Calu3 (cell line): ENCODE data around the gene ADAMTSL2. TPM values are rescaled to one million over a fixed set of nuclear protein-coding genes. Genes with fewer than 3 reads are reported as not detected.

Experiments used
- BruUV-seq: library from RNA; stranded (reverse); fragments of 400-500 nt; replicated peaks from 2 replicates; lab custom pipeline; 2021; lab: Mats Ljungman, UMichigan
- CTCF ChIA-PET: fragments of 300-600 bp; sonication (Branson Sonifier 250); formaldehyde crosslinking; loops from one replicate; lab custom pipeline; 2022; ENCODE audit warnings: antibody characterized with exemption; lab: Charles Lee
- DNase-seq: peaks from one replicate; pipeline ENCODE4 v3.0.0; 2022
- H3K27ac Mint-ChIP-seq: one replicate; pipeline ENCODE4 v1.8.0; 2022; ENCODE audit warnings: mixed read lengths; ENCODE audit not compliant: unreplicated experiment
- H3K27me3 Mint-ChIP-seq: one replicate; pipeline ENCODE4 v1.8.0; 2022; ENCODE audit warnings: mixed read lengths; ENCODE audit not compliant: unreplicated experiment
- H3K36me3 Mint-ChIP-seq: one replicate; pipeline ENCODE4 v1.8.0; 2022; ENCODE audit warnings: mild to moderate bottlenecking, moderate library complexity, mixed read lengths; ENCODE audit not compliant: insufficient read depth, unreplicated experiment
- H3K4me1 Mint-ChIP-seq: one replicate; pipeline ENCODE4 v1.8.0; 2022; ENCODE audit warnings: mild to moderate bottlenecking, low read depth, mixed read lengths; ENCODE audit not compliant: unreplicated experiment
- H3K4me3 Mint-ChIP-seq: one replicate; pipeline ENCODE4 v1.8.0; 2022; ENCODE audit warnings: mild to moderate bottlenecking, low read depth, moderate library complexity, mixed read lengths; ENCODE audit not compliant: unreplicated experiment
- H3K9me3 Mint-ChIP-seq: one replicate; pipeline ENCODE4 v1.8.0; 2022; ENCODE audit warnings: low read depth, mixed read lengths; ENCODE audit not compliant: unreplicated experiment
- CTCF ChIP-seq: fragments of 200-600 bp; IDR thresholded peaks from one replicate; pipeline ENCODE4 v1.8.0; 2022; ENCODE audit warnings: antibody characterized with exemption; ENCODE audit not compliant: unreplicated experiment
- intact Hi-C: fragments of 100-400 bp; cut with micrococcal nuclease; formaldehyde crosslinking; loops from one replicate; pipeline ENCODE4 v1.10.0; 2022; ENCODE audit not compliant: unreplicated experiment
- total RNA-seq: library from RNA; stranded (reverse); gene quantifications from 2 replicates; pipeline ENCODE4 v1.2.3, GENCODE V29; 2022

Gene ADAMTSL2
- total RNA-seq, 1 experiment from 2014 or later, result 0.14 TPM

DNA sequence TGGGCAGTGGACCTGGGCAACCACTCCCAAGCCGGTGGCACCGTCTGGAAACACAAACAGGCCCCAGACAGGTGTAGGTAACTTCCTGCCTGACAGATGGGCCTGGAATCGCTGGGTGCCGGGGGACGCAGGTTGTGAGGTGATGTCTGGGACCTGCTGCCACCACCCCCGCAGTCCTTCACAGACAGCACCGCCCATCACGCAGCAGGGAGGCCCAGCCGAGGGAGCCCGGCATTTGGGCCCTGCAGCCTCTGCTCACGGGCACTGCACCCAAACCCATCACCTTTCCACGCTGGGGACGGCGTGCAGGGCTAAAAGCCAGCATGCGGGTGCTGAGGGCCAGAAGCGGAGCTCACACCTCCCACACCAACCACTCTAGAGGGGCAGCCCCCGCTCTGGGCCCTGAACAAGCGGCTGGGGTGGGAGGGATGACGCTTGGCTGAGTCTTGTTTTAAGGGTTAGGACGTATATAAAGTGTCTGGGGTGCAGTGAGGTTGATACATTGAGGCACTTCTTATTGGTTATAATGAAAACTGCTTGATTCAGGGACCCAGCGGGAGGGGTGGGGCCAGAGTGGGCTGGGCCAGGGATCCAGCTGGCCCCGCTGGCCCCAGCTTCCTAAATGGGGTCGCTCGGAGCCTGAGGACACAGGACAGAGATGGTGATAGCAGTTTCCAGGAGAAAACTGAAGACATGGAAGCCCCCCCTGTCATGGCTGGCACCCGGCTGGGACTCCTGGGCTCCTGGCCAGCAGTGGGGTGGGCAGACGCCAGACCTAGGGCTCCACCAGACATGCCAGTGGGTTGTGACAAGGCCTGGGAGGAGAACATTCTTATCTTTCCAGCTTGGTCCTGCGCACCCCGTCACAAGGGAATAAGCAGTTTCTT lies 21.0 kb upstream of the ADAMTSL2 start:
- Mint-ChIP-seq H3K4me1 (no peaks in the 10 kb centered on the region), H3K27ac (no peak overlapping the region), H3K27me3 (peaks cover 18% of the 10 kb centered on the region), H3K9me3 (no peaks in the 10 kb centered on the region), H3K4me3 (no peak overlapping the region), H3K36me3 (no peaks in the 10 kb centered on the region)
- no TSS peak for BruUV-seq
- no peak for DNase-seq
- intact Hi-C loops, result no loop called here
- CTCF ChIA-PET, result no interaction called here
- TF ChIP-seq CTCF, result no peak

GRCh38 chr9:133514460-133515239 lies 19.9 kb upstream of the ADAMTSL2 start:
- no peaks in the 10 kb centered on the region for H3K9me3 Mint-ChIP-seq
- no peak for DNase-seq
- intact Hi-C loops, result no loop called here
- no TSS peak for BruUV-seq
- H3K4me3 Mint-ChIP-seq, result no peak overlapping the region
- no peak overlapping the region for H3K27ac Mint-ChIP-seq
- CTCF ChIA-PET, result no interaction called here
- TF ChIP-seq CTCF, result no peak
- H3K27me3 Mint-ChIP-seq, result peaks cover 18% of the 10 kb centered on the region
- H3K36me3 Mint-ChIP-seq, result no peaks in the 10 kb centered on the region
- H3K4me1 Mint-ChIP-seq, result no peaks in the 10 kb centered on the region

DNA sequence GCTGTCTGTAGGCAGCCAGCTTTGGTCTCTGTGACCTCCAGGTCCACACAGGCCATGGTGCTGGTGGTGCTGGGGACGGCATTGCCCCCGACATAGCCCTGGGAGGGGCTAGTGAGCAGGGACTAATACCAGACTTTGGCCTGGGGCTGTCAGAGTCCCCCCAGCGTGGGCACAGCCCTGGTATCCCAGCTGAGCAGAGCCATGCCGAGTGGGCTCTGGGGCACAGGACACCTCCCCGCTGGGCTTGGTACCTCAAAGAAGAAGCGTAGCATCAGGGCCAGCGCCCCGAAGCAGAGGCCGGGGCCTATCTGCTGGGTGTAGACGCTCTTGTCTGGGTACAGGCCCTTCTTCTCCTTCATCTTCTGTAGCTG lies 19.3 kb upstream of the ADAMTSL2 start:
- TF ChIP-seq CTCF, result no peak
- peaks cover 18% of the 10 kb centered on the region for H3K27me3 Mint-ChIP-seq
- H3K9me3 Mint-ChIP-seq, result no peaks in the 10 kb centered on the region
- no peak overlapping the region for H3K4me3 Mint-ChIP-seq
- DNase-seq, result no peak
- H3K4me1 Mint-ChIP-seq, result no peaks in the 10 kb centered on the region
- CTCF ChIA-PET, result no interaction called here
- no TSS peak for BruUV-seq
- H3K27ac Mint-ChIP-seq, result no peak overlapping the region
- H3K36me3 Mint-ChIP-seq, result no peaks in the 10 kb centered on the region
- intact Hi-C loops, result no loop called here

GRCh38 chr9:133515615-133516255 lies 18.8 kb upstream of the ADAMTSL2 start:
- CTCF ChIA-PET, result no interaction called here
- Mint-ChIP-seq H3K27ac (no peak overlapping the region), H3K9me3 (no peaks in the 10 kb centered on the region), H3K27me3 (peaks cover 18% of the 10 kb centered on the region), H3K36me3 (no peaks in the 10 kb centered on the region), H3K4me1 (peaks cover under 1% of the 10 kb centered on the region), H3K4me3 (no peak overlapping the region)
- BruUV-seq, result no TSS peak
- intact Hi-C loops, result no loop called here
- no peak for TF ChIP-seq CTCF
- DNase-seq, result no peak
